22Rv1 (cell line): Measurements from ENCODE around the gene ZNF544.

Experiments
- CTCF ChIP-seq: fragments of 450-650 bp; IDR thresholded peaks from 2 replicates; pipeline ENCODE4 v1.5.1; 2017; ENCODE audit warnings: mild to moderate bottlenecking
- ZFX ChIP-seq: fragments of 450-650 bp; IDR thresholded peaks from 2 replicates; pipeline ENCODE4 v1.6.1; 2017; ENCODE audit warnings: antibody characterized with exemption, borderline replicate concordance

DNA sequence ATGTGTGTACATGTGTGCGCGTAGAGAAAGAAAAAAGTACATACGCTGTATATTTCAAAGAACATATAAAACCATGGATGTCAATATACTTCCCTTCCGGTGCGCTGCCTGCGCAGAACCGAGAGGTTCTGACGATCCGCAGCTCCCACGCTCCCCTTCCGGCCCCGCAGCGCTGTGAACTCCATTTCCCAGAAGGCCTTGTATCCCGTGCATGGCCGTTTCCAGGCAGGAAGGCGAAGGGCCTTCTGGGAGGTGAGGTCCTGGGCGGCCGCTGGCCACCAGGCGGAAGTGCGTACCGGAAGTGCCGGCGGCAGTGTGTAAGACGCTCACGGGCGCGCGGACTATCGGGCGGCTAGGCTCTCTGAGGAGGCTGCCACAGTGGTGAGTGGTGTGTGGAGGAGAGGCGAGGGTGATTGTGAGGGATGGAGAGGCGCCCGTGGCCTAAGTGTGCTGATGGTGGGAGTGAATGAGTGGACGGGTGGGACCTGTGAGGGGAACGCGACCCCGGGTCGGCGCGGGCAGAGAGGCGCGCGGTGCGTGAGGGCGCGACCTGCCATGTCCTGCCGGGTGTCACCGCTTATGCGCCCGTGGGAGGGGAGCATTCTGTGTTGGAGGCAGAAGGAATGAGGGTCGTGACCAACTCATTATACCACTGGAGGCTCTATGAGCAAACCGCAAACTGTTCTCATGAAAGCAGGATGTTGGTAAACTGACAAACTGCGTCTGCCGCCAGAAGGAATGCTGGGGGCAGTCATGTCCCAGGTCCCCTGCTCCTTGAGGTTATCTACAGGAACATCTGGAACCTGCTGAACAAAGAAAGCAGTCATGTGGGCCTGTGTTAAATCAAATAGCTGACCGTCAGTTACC lies 76.6 kb downstream of the ZNF544 start, which contains the start of gene ERVK3-1:
- TF ChIP-seq CTCF: no peak
- TF ChIP-seq ZFX: no peak
